Suprapubic skin (tissue), 4 donors: Measurements from ENCODE around the gene SYNE1.

Source experiments
- EP300 ChIP-seq: sonication (generic); formaldehyde crosslinking; IDR thresholded peaks from one replicate; pipeline ENCODE4 v1.6.1; 2017; ENCODE audit warnings: antibody characterized with exemption
- POLR2A ChIP-seq, 2 donors: fragments of 450-650 bp; IDR thresholded peaks; one replicate each; pipeline ENCODE4 v1.6.1; 2017; ENCODE audit warnings: antibody characterized with exemption in 2 of 2, mild to moderate bottlenecking in 2 of 2, moderate library complexity in 2 of 2
- POLR2AphosphoS5 ChIP-seq, 3 donors: sonication (generic); formaldehyde crosslinking; IDR thresholded peaks; one replicate each; pipeline ENCODE4 v1.6.1; 2017; ENCODE audit warnings: antibody characterized with exemption in 3 of 3
- TF ChIP-seq, protein P1 (sequence below), 2 donors: fragments of 200-600 bp in 1 of 2; fragments of 450-650 bp in 1 of 2; sonication (generic) in 1 of 2; IDR thresholded peaks; one replicate each; pipeline ENCODE4 v1.5.1; 2016 to 2019; ENCODE audit warnings: antibody characterized with exemption in 2 of 2, mild to moderate bottlenecking in 1 of 2, moderate library complexity in 1 of 2

GRCh38 chr6:152236370-152237097 lies 400.6 kb downstream of the SYNE1 start:
- TF ChIP-seq EP300, result no peak
- TF ChIP-seq POLR2AphosphoS5 (IDR thresholded peaks at IDR 0.05), result no peak
- TF ChIP-seq, protein P1, sequence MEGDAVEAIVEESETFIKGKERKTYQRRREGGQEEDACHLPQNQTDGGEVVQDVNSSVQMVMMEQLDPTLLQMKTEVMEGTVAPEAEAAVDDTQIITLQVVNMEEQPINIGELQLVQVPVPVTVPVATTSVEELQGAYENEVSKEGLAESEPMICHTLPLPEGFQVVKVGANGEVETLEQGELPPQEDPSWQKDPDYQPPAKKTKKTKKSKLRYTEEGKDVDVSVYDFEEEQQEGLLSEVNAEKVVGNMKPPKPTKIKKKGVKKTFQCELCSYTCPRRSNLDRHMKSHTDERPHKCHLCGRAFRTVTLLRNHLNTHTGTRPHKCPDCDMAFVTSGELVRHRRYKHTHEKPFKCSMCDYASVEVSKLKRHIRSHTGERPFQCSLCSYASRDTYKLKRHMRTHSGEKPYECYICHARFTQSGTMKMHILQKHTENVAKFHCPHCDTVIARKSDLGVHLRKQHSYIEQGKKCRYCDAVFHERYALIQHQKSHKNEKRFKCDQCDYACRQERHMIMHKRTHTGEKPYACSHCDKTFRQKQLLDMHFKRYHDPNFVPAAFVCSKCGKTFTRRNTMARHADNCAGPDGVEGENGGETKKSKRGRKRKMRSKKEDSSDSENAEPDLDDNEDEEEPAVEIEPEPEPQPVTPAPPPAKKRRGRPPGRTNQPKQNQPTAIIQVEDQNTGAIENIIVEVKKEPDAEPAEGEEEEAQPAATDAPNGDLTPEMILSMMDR (IDR thresholded peaks at IDR 0.05), result no peak
- TF ChIP-seq POLR2A (IDR thresholded peaks at IDR 0.05), result no peak
